Heart left ventricle (tissue), 16 donors: ENCODE measurements around the gene BCAR1. TPM values are rescaled to one million over a fixed set of nuclear protein-coding genes. Genes with fewer than 3 reads are reported as not detected.
A peak's percentile ranks its signal among the peaks of the same experiment; 100 is the strongest.
"Not testable (repeated sequence)": the region's sequence is repeated elsewhere in the genome, so short reads cannot be mapped to it uniquely, and the experiment has no call there.

Experiments used
- ATAC-seq, 4 donors: fragments of 200-7000 bp; cut with Tn5 transposase; one replicate each; pipeline ENCODE4 v1.9.1; 2020 to 2022; ENCODE audit warnings: moderate library complexity in 4 of 4, mild to moderate bottlenecking in 3 of 4, moderate number of reproducible peaks in 1 of 4
- DNase-seq, 5 donors: peaks; one replicate each; pipeline ENCODE4 v3.0.0-alpha.2; 2020
- H3K27ac ChIP-seq, 12 donors: fragments of 200-600 bp; sonication (generic) in 4 of 12; one replicate each; pipeline versions ENCODE4 v1.5.0 to v1.8.0; 2016 to 2022; ENCODE audit warnings: mild to moderate bottlenecking in 2 of 12
- H3K27me3 ChIP-seq, 9 donors: fragments of 200-600 bp; sonication (generic) in 2 of 9; one replicate each; pipeline versions ENCODE4 v1.5.1 to v1.8.0; 2016 to 2022; ENCODE audit warnings: mild to moderate bottlenecking in 3 of 9
- H3K36me3 ChIP-seq, 9 donors: fragments of 200-600 bp; sonication (generic) in 2 of 9; one replicate each; pipeline versions ENCODE4 v1.5.0 to v1.8.0; 2018 to 2022; ENCODE audit warnings: mild to moderate bottlenecking in 2 of 9
- H3K4me1 ChIP-seq, 12 donors: fragments of 200-600 bp; sonication (generic) in 4 of 12; one replicate each; pipeline versions ENCODE4 v1.5.0 to v1.8.0; 2016 to 2022; ENCODE audit warnings: mild to moderate bottlenecking in 3 of 12
- H3K4me3 ChIP-seq, 12 donors: fragments of 200-600 bp; sonication (generic) in 4 of 12; one replicate each; pipeline versions ENCODE4 v1.5.0 to v1.8.0; 2017 to 2022; ENCODE audit warnings: mild to moderate bottlenecking in 9 of 12, moderate library complexity in 4 of 12
- H3K9me3 ChIP-seq, 12 donors: fragments of 200-600 bp; sonication (generic) in 4 of 12; one replicate each; pipeline versions ENCODE4 v1.5.0 to v1.8.0; 2016 to 2022; ENCODE audit warnings: mild to moderate bottlenecking in 1 of 12
- POLR2A ChIP-seq, 2 donors: fragments of 450-650 bp; IDR thresholded peaks; one replicate each; pipeline ENCODE4 v1.6.1; 2017; ENCODE audit warnings: antibody characterized with exemption in 2 of 2, mild to moderate bottlenecking in 2 of 2, moderate library complexity in 2 of 2
- WGBS, 4 donors: extraction: QIAGEN DNeasy Blood & Tissue Kit in 2 of 4; methylation state at CpG; one replicate each; pipeline versions ENCODE4 v1.1.5 to v1.1.7; 2013 to 2018; 5-methylcytosine and 5-hydroxymethylcytosine counted together
- intact Hi-C, 10 donors: fragments of 100-400 bp; cut with DNase I; formaldehyde crosslinking; loops; one replicate each; pipeline versions ENCODE4 v1.11.1 to v1.14.2; 2022
- polyA plus RNA-seq, 2 donors: library from polyadenylated mRNA; stranded (reverse); fragments of 200-250 nt; gene quantifications; one replicate each; pipeline ENCODE4 v1.2.3, GENCODE V29; 2013
- total RNA-seq, 9 donors: library from RNA; depleted of rRNA in 2 of 9; stranded (reverse); fragments of >200 nt in 2 of 9; fragmentation: NEBNext Ultra II Directional in 3 of 9; extraction: Animal tissue kit (Norgen Biotek cat#: 25700) in 3 of 9; gene quantifications; one replicate each; pipeline versions ENCODE4 v1.1.0 to v1.2.4, GENCODE V29; 2016 to 2023
- TF ChIP-seq, protein P1 (sequence below), 12 donors: fragments of 200-600 bp; sonication (generic) in 4 of 12; IDR thresholded peaks; one replicate each; pipeline versions ENCODE4 v1.5.0 to v1.8.0; 2018 to 2022; ENCODE audit warnings: antibody characterized with exemption in 12 of 12, mild to moderate bottlenecking in 5 of 12
- donor health status: ischemic (EF 13 %, LVEDD 7.1; RV severe dilation, severe dysfunction).
- donor health status: healthy with polysubstance abuse.
- donor health status: DM: no; HTN: yes; CAD: no.
- donor health status: DM: no; HTN: no; CAD: no.
- donor health status: ischemic (EF 25% LVEDD 6.9; RV normal size, moderate dysfunction).
- donor health status: ischemic (EF 25% LVEDD 5.7; RV mildly dilated, moderate dysfunction).
- donor health status: healthy.
- donor health status: DM: yes; HTN: yes; CAD: no.
- donor health status: ischemic (EF 35%, LVEDD 5.7; RV mildly dilated, moderate dysfunction).
- donor health status: nonischemic (EF 11% LVEDD 7.7; RV severe dilation, severe dysfunction).
- donor health status: DM: yes; HTN: yes; CAD: no.
- donor health status: PGD.
- donor health status: ischemic (EF 29% LVEDD 5.4; RV normal size, mild dysfunction).
- donor health status: nonischemic (EF 23%, LVEDD 6.1; RV moderate dilation, normal function).

BCAR1 gene
- total and polyA plus RNA-seq, 11 donors = 51.4 to 129 (median 72.0) TPM

DNA sequence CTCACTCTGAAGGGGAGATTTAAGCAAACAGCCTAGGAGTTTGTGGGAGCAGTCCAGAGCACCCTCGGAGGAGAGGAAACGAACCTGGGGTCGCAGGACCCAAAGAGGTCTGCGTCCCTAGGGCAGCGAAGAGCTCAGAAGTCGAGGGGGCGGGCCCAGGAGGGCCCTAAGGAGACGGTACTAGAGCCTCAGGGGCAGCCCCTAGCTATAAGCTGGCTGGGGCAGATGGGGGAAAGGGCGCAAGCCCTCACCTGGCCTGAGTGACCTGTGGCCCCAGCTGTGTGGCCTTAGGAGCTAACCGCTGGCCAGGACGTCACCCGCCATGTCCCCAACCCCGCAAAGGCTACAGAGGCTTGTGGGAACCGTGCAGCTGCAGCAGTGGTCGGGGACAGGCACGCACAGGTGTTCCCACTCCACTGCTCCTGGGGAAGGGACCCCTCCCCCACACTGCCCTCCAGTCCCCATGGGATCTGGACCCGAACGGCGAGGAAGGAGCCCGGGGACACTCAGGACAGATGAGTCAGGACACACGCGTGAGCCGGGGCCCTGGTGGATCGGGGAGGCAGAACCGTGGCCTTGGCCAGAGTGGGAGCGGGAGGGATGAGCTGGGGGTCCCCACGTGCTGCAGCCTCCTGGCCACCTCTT lies 42.4 kb downstream of the BCAR1 start:
- no peaks in the 10 kb centered on the region for H3K4me1 ChIP-seq
- H3K27me3 ChIP-seq = no peaks in the 10 kb centered on the region
- intact Hi-C loops = loop anchor here in 1 of 10 donors (2.0 kb wide), 1 partner anchor 22 kb away; no protein-coding TSS in a partner anchor
- no peak overlapping the region for H3K4me3 ChIP-seq
- whole genome bisulfite sequencing, 4 donors = 84 to 91% (median 86%) methylated on average over 25 to 27 of the region's 27 CpGs
- H3K27ac ChIP-seq = no peak overlapping the region
- DNase-seq (peak in 1 of 5 donors; percentile 55), ATAC-seq (no peak)
- TF ChIP-seq POLR2A (IDR thresholded peaks at IDR 0.05) = no peak
- TF ChIP-seq, protein P1, sequence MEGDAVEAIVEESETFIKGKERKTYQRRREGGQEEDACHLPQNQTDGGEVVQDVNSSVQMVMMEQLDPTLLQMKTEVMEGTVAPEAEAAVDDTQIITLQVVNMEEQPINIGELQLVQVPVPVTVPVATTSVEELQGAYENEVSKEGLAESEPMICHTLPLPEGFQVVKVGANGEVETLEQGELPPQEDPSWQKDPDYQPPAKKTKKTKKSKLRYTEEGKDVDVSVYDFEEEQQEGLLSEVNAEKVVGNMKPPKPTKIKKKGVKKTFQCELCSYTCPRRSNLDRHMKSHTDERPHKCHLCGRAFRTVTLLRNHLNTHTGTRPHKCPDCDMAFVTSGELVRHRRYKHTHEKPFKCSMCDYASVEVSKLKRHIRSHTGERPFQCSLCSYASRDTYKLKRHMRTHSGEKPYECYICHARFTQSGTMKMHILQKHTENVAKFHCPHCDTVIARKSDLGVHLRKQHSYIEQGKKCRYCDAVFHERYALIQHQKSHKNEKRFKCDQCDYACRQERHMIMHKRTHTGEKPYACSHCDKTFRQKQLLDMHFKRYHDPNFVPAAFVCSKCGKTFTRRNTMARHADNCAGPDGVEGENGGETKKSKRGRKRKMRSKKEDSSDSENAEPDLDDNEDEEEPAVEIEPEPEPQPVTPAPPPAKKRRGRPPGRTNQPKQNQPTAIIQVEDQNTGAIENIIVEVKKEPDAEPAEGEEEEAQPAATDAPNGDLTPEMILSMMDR (IDR thresholded peaks at IDR 0.05) = no peak
- H3K9me3 ChIP-seq = no peaks in the 10 kb centered on the region
- no peaks in the 10 kb centered on the region for H3K36me3 ChIP-seq

DNA sequence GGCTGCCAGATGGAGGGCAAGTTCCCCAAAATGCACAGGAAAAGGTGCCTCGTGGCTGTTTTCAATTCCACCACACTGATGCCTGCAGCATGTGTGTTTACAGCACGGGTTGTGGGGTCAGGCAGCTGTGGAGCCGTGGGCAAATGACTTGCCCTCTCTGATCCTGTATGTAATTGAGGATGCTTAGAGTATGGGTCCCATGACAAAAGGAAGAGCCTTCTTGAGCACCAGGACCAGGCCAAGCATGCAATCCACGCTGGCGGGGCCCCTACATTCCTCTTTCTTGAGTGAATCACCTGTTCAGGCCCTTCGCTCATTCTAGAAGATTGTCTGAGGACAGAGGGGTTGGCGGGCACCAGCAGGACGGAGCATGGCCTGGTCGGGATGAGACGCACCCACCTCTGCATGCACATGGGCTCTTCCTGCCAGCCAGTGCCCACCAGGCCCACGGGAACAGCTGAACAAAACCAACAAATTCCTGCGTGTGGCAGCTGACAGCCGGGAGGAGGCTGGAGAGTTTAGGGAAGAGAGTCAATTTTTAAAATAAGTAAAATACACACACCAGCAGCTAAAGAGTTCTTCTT lies 43.1 kb downstream of the BCAR1 start:
- no peaks in the 10 kb centered on the region for H3K27me3 ChIP-seq
- H3K36me3 ChIP-seq = no peaks in the 10 kb centered on the region
- DNase-seq (peak in 1 of 5 donors; percentile 33), ATAC-seq (no peak)
- H3K4me1 ChIP-seq = no peaks in the 10 kb centered on the region
- TF ChIP-seq POLR2A (IDR thresholded peaks at IDR 0.05) = no peak
- TF ChIP-seq, protein P1 (IDR thresholded peaks at IDR 0.05) = no peak
- H3K9me3 ChIP-seq = no peaks in the 10 kb centered on the region
- H3K27ac ChIP-seq = no peak overlapping the region
- intact Hi-C loops = loop anchor here in 1 of 10 donors (2.0 kb wide), 1 partner anchor 22 kb away; no protein-coding TSS in a partner anchor
- H3K4me3 ChIP-seq = no peak overlapping the region
- WGBS, 4 donors = 82 to 87% (median 85%) methylated on average over 10 to 13 of the region's 13 CpGs

DNA sequence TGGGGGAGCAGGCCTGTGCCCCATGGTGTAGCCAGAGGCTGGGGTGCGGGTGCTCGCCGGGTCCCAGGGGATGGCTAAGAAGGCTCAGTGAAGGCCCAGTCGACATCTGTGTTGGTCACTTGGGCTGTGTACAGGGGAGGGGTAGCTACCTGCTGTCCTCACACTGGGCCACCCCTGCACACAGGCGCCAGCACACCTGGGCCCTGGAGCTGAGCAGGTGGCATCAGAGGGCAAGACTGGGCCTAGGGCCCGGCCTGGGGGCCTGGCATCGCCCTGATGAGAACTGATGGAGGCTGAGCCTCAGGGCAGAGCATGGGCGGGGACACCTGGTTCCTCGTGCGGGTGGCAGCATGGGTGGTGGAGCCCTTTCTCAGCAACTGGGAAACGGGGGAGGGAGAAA lies 43.6 kb downstream of the BCAR1 start:
- H3K36me3 ChIP-seq = no peaks in the 10 kb centered on the region
- WGBS, 4 donors = 86 to 96% (median 94%) methylated on average over 9 to 11 of the region's 11 CpGs
- no peaks in the 10 kb centered on the region for H3K9me3 ChIP-seq
- DNase-seq (peak in 1 of 5 donors; percentile 20), ATAC-seq (no peak)
- TF ChIP-seq, protein P1 (IDR thresholded peaks at IDR 0.05) = no peak
- TF ChIP-seq POLR2A (IDR thresholded peaks at IDR 0.05) = no peak
- H3K27me3 ChIP-seq = no peaks in the 10 kb centered on the region
- intact Hi-C loops = loop anchor here in 8 of 10 donors (1.0 to 2.0 kb wide), 3 partner anchors 16 to 23 kb away; no protein-coding TSS in a partner anchor
- H3K4me1 ChIP-seq = no peaks in the 10 kb centered on the region
- no peak overlapping the region for H3K27ac ChIP-seq
- no peak overlapping the region for H3K4me3 ChIP-seq

DNA sequence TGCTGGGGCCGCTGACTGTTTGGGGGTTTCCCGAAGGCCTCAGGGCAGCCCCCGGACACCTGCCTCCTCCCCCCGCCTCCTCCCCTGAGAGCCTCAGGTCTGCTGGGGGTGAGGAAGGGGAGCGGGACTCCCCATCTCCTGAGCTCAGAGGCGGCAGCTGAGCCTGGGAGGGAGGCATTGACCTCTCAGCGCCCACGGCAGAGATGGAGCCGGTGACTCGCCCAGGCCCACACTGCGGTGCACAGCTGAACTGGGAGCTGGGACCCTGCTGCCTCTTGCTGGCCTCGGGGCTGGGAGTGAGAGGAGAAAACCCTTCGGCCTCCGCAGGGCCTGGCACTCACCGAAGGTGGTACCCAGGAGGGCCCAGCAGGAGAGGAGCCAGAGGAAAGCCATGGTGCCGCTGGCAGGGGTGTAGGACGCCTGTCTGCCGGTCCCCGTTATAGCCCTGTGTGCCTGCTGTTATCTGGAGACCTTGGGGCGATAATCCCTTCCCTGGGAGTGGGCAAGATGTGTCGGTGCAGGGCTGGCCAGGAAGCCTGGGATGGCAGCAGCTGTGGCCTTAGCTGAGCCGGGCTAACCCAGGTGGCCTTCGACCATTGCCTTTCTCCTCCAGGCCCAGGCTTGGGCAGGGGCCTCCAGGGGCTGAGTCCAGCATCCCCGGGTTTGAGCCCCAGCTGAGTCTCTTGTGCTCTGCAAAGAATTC lies 44.5 kb downstream of the BCAR1 start, which contains the start of gene CTRB2:
Gene CTRB2 (minus strand): TSS at position 413 of the 703 bp plus-strand sequence. CDS start 20 bp downstream, at position 393.
- Histone ChIP-seq H3K27me3 (no peaks in the 10 kb centered on the region), H3K9me3 (no peaks in the 10 kb centered on the region), H3K4me3 (no peak within 1 kb of the TSS), H3K36me3 (no peaks in the 10 kb centered on the region), H3K27ac (no peak within 1 kb of the TSS), H3K4me1 (no peaks in the 10 kb centered on the region)
- DNase-seq (peak in 1 of 5 donors; percentile 58), ATAC-seq (peak in 1 of 4 donors; percentile 7)
- 82 to 84% (median 84%) methylated on average over 13 to 24 of the region's 24 CpGs for WGBS, 4 donors
- TF ChIP-seq, protein P1 (IDR thresholded peaks at IDR 0.05) = no peak
- TF ChIP-seq POLR2A (IDR thresholded peaks at IDR 0.05) = no peak
- intact Hi-C loops = loop anchor here in 9 of 10 donors (1.0 to 2.0 kb wide), 2 partner anchors 17 to 18 kb away; no protein-coding TSS in a partner anchor

DNA sequence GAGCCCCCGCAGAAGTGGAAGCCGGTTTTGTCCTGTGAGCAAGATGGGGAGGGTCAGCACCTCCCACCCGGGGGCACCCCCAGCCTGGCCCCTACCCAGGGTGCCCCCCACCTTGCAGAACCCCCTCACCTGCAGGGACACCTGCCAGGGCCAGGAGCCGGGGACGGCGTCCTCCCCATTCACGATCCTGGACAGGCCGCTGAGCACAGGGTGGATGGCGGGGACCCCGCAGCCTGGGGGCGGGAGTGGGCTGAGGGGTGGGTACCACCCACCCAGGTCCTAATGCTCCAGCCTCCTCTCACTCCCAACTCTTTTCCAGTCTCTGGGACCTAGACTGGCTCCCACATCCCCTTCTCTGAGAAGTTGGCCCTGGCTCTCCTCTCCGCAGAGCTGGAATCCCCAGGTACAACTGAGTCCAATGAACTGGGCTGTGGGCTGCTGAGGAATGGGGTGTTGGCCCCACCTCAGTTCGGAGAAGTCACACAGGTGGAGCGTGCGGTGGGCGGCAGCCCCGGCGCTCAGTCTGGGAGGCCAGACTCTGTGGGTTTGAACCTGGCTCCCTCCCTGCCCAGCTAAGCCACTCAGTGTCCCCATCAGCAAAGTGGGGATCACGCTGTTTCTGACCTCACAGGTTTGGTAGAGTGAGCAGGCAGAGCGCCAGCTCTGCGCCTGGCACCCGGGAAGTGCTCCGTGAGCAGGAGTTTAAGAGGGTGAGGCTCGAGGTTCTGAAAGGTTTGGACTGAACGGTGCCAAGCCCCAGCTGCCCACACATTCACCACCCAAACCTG lies 45.3 kb downstream of the BCAR1 start:
- H3K9me3 ChIP-seq, H3K4me1 ChIP-seq, H3K27me3 ChIP-seq, H3K36me3 ChIP-seq, H3K27ac ChIP-seq, H3K4me3 ChIP-seq: not testable (repeated sequence)
- peak in 2 of 4 donors; percentile 4 to 16 for ATAC-seq
- intact Hi-C loops = loop anchor here in 8 of 10 donors (1.0 to 2.0 kb wide), 2 partner anchors 18 to 19 kb away; no protein-coding TSS in a partner anchor
- peak in 2 of 5 donors; percentile 9 to 39 for DNase-seq
- 80 to 89% (median 85%) methylated on average over 13 to 22 of the region's 25 CpGs for WGBS, 4 donors

DNA sequence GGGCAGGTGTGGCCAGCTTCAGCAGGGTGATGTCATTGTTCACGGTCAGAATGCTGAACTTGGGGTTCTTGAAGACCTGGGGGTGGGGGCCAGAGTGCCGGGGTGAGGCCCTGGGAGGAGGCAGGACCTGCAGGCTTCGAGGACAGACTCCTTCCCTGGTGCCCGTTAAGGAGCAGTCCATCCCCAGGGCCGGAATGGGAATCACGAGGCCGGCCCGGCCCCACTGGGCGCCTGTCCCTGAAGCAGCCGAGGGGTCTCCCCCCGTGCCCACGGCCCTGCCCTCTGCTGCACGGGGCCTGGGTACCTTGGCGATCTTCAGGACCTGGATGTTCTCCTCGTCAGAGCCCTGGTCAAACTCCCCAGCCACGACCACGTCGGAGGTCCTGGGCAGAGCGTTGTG lies 46.0 kb downstream of the BCAR1 start:
- H3K27me3 ChIP-seq, H3K9me3 ChIP-seq, H3K36me3 ChIP-seq, intact Hi-C loops, H3K4me3 ChIP-seq, DNase-seq, H3K4me1 ChIP-seq, H3K27ac ChIP-seq: not testable (repeated sequence)
- 86 to 94% methylated on average over 9 to 10 of the region's 19 CpGs; no CpG with 5 or more reads in 2 of the 4 donors for WGBS, 4 donors
- peak in 1 of 4 donors; percentile 4 for ATAC-seq
